ENCODE data around the gene ADGRG4.

ADGRG4 gene

DNA sequence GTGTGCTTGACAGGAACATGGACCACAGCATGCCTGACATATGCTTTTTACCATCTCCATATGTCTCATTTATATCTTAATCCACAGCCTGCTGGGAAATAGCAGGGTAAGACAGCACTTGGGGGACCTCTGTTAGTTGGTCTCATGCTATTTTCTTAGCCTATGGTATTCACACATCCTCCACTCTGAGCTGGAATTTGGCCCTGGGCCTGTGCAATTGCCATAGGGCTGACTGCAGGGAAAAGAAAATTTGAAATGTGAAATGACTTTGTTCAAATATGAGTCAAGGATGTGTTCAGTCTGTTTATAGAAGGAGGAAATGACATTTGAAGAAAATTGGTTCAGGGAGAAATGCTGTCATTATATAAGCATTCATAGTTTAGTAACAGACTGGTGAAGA lies 40.0 kb upstream of the ADGRG4 start:
- Histone ChIP-seq H3K4me1 (ENCODE audit: control extremely low read depth in 1 of 4, control insufficient read depth in 4 of 4, insufficient read depth in 4 of 4, low read length in 3 of 4) (peaks cover 0 to 13% (median 6%) of the 10 kb centered on the region in 4 experiments), H3K9me3 (ENCODE audit: control extremely low read depth in 1 of 5, control insufficient read depth in 4 of 5, insufficient read depth in 2 of 5, low read depth in 1 of 5, low read length in 4 of 5) (no peaks in the 10 kb centered on the region), H3K36me3 (ENCODE audit: control insufficient read depth in 4 of 4, insufficient read depth in 4 of 4, low read length in 3 of 4) (no peaks in the 10 kb centered on the region), H3K27ac (ENCODE audit: insufficient read depth in 1 of 2, low read depth in 1 of 2, low read length in 2 of 2, poor library complexity in 1 of 2, severe bottlenecking in 2 of 2) (no peak overlapping the region), H3K4me3 (ENCODE audit: control insufficient read depth in 1 of 7, extremely low read depth in 1 of 7, insufficient read depth in 4 of 7, low read depth in 2 of 7, low read length in 6 of 7) (no peak overlapping the region), H3K27me3 (replicated peaks in 2 of 5; ENCODE audit: control insufficient read depth in 4 of 5, insufficient read depth in 5 of 5, low read length in 4 of 5) (no peaks in the 10 kb centered on the region)
- ChIA-PET CTCF (no interaction called here), POLR2A (interaction anchor here (0.5 kb wide), 1 partner anchor 36 kb away, joined by 3 read pairs; no protein-coding TSS in a partner anchor)
- DNase-seq: no peak

DNA sequence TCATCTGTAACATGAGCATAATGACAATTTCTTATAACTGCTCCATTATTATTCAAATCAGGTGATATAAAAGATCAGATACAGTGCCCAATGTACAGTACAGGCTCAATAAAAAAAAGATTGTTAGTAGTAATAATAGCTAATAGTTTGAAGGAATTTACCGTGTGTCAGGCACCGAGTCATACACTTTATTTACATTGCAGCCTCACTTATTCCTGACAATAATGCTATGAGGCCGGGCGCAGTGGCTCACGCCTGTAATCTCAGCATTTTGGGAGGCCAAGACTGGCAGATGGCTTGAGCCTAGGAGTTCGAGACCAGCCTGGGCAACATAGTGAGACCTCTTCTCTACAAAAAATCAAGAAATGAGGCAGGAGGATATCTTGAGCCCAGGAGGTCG lies 39.4 kb upstream of the ADGRG4 start:
- H3K36me3 ChIP-seq (ENCODE audit: control insufficient read depth in 4 of 4, insufficient read depth in 4 of 4, low read length in 3 of 4): no peaks in the 10 kb centered on the region
- H3K4me3 ChIP-seq (ENCODE audit: control insufficient read depth in 1 of 7, extremely low read depth in 1 of 7, insufficient read depth in 4 of 7, low read depth in 2 of 7, low read length in 6 of 7): no peak overlapping the region
- 95% methylated on average over 6 of the region's 7 CpGs for WGBS (ENCODE audit: insufficient coverage)
- H3K27ac ChIP-seq (ENCODE audit: insufficient read depth in 1 of 2, low read depth in 1 of 2, low read length in 2 of 2, poor library complexity in 1 of 2, severe bottlenecking in 2 of 2): no peak overlapping the region
- H3K9me3 ChIP-seq (ENCODE audit: control extremely low read depth in 1 of 5, control insufficient read depth in 4 of 5, insufficient read depth in 2 of 5, low read depth in 1 of 5, low read length in 4 of 5): no peaks in the 10 kb centered on the region
- DNase-seq: no peak
- no peaks in the 10 kb centered on the region for H3K27me3 ChIP-seq (replicated peaks in 2 of 5; ENCODE audit: control insufficient read depth in 4 of 5, insufficient read depth in 5 of 5, low read length in 4 of 5)
- peaks cover 0 to 13% (median 6%) of the 10 kb centered on the region in 4 experiments for H3K4me1 ChIP-seq (ENCODE audit: control extremely low read depth in 1 of 4, control insufficient read depth in 4 of 4, insufficient read depth in 4 of 4, low read length in 3 of 4)
- POLR2A ChIA-PET: no interaction called here
- CTCF ChIA-PET: no interaction called here

DNA sequence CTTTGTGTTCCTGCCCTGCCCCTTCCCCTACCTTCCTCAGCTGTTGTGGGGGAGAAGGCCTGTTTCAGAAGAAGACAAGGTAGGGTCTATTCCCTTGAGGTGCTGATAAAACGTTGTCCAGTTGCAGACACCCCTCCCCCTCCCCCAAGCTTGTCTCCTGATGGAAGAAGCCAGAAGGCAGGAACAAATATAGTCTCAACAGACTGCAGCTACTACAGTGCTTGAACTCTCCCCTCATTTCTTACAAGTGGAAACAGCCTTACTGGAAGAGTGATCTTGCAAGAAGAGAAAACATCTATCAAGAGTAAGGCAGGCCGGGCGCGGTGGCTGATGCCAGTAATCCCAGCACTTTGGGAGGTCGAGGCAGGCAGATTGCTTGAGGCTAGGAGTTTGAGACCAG lies 38.5 kb upstream of the ADGRG4 start:
- 65% methylated on average over 3 of the region's 5 CpGs for WGBS (ENCODE audit: insufficient coverage)
- no peaks in the 10 kb centered on the region for H3K9me3 ChIP-seq (ENCODE audit: control extremely low read depth in 1 of 5, control insufficient read depth in 4 of 5, insufficient read depth in 2 of 5, low read depth in 1 of 5, low read length in 4 of 5)
- no peak overlapping the region for H3K4me3 ChIP-seq (ENCODE audit: control insufficient read depth in 1 of 7, extremely low read depth in 1 of 7, insufficient read depth in 4 of 7, low read depth in 2 of 7, low read length in 6 of 7)
- DNase-seq: no peak
- no peaks in the 10 kb centered on the region for H3K36me3 ChIP-seq (ENCODE audit: control insufficient read depth in 4 of 4, insufficient read depth in 4 of 4, low read length in 3 of 4)
- POLR2A ChIA-PET: no interaction called here
- peaks cover 0 to 13% (median 6%) of the 10 kb centered on the region in 4 experiments for H3K4me1 ChIP-seq (ENCODE audit: control extremely low read depth in 1 of 4, control insufficient read depth in 4 of 4, insufficient read depth in 4 of 4, low read length in 3 of 4)
- no peaks in the 10 kb centered on the region for H3K27me3 ChIP-seq (replicated peaks in 2 of 5; ENCODE audit: control insufficient read depth in 4 of 5, insufficient read depth in 5 of 5, low read length in 4 of 5)
- H3K27ac ChIP-seq (ENCODE audit: insufficient read depth in 1 of 2, low read depth in 1 of 2, low read length in 2 of 2, poor library complexity in 1 of 2, severe bottlenecking in 2 of 2): no peak overlapping the region
- CTCF ChIA-PET: no interaction called here

DNA sequence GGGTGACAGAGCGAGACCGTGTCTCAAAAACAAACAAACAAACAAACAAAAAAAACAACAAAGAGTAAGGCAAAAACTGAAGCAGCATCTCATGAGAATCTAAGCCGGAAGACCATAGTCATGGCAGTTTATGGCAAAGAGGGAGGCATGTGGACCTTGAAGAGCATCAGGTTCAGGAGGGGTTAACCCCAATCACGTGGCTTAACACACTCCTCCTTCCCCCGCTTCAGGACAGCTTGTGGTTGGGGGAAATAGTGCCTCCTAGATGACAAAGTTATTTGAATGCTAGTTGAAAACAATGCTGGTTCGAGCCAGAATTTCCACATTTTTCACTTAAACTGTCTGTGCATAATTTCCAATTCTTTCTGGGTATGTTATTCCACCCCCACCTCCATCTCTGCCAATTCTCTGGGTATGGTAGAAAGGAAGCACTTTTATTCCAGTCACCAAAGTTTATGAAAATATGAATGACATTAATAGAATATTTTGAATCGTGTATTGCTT lies 37.9 kb upstream of the ADGRG4 start:
- CTCF ChIA-PET: no interaction called here
- DNase-seq: peak in 2 of 3 donors; percentile 10 to 11
- Histone ChIP-seq H3K36me3 (ENCODE audit: control insufficient read depth in 4 of 4, insufficient read depth in 4 of 4, low read length in 3 of 4) (no peaks in the 10 kb centered on the region), H3K9me3 (ENCODE audit: control extremely low read depth in 1 of 5, control insufficient read depth in 4 of 5, insufficient read depth in 2 of 5, low read depth in 1 of 5, low read length in 4 of 5) (no peaks in the 10 kb centered on the region), H3K4me3 (ENCODE audit: control insufficient read depth in 1 of 7, extremely low read depth in 1 of 7, insufficient read depth in 4 of 7, low read depth in 2 of 7, low read length in 6 of 7) (no peak overlapping the region), H3K4me1 (ENCODE audit: control extremely low read depth in 1 of 4, control insufficient read depth in 4 of 4, insufficient read depth in 4 of 4, low read length in 3 of 4) (peaks cover 0 to 13% (median 6%) of the 10 kb centered on the region in 4 experiments), H3K27me3 (replicated peaks in 2 of 5; ENCODE audit: control insufficient read depth in 4 of 5, insufficient read depth in 5 of 5, low read length in 4 of 5) (no peaks in the 10 kb centered on the region), H3K27ac (ENCODE audit: insufficient read depth in 1 of 2, low read depth in 1 of 2, low read length in 2 of 2, poor library complexity in 1 of 2, severe bottlenecking in 2 of 2) (no peak overlapping the region)
- WGBS (ENCODE audit: insufficient coverage): 100% methylated on average over 1 of the region's 7 CpGs
- POLR2A ChIA-PET: no interaction called here

DNA sequence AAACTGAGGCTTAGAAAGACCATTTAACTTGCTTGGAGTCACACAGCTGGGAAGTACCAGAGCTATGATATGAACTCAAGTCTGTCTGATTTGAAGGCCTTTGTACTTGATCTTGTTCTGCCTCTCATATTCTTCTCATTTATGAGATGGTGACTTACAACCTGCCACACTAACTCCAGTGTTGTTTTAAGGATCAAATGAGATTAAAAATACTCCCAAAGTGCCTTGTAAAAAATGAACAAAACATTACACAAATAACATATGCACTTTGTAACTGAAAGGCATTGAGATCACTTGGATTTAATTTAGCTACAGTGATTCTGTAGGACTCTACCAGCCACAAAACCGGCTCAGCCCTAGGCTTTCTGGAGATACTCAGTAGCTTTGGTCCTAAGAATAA lies 33.9 kb upstream of the ADGRG4 start:
- ChIA-PET CTCF (interaction anchor here (1.4 kb wide), 1 partner anchor 16 kb away, joined by 5 read pairs; the partner anchor contains the start of gene MAP7D3), POLR2A (no interaction called here)
- 60% methylated on average over 1 of the region's 1 CpG for WGBS (ENCODE audit: insufficient coverage)
- H3K27me3 ChIP-seq (replicated peaks in 2 of 5; ENCODE audit: control insufficient read depth in 4 of 5, insufficient read depth in 5 of 5, low read length in 4 of 5): no peaks in the 10 kb centered on the region
- no peak overlapping the region for H3K4me3 ChIP-seq (ENCODE audit: control insufficient read depth in 1 of 7, extremely low read depth in 1 of 7, insufficient read depth in 4 of 7, low read depth in 2 of 7, low read length in 6 of 7)
- no peaks in the 10 kb centered on the region for H3K36me3 ChIP-seq (ENCODE audit: control insufficient read depth in 4 of 4, insufficient read depth in 4 of 4, low read length in 3 of 4)
- H3K4me1 ChIP-seq (ENCODE audit: control extremely low read depth in 1 of 4, control insufficient read depth in 4 of 4, insufficient read depth in 4 of 4, low read length in 3 of 4): peaks cover 0 to 21% (median 10%) of the 10 kb centered on the region in 4 experiments
- DNase-seq: no peak
- no peaks in the 10 kb centered on the region for H3K9me3 ChIP-seq (ENCODE audit: control extremely low read depth in 1 of 5, control insufficient read depth in 4 of 5, insufficient read depth in 2 of 5, low read depth in 1 of 5, low read length in 4 of 5)
- no peak overlapping the region for H3K27ac ChIP-seq (ENCODE audit: insufficient read depth in 1 of 2, low read depth in 1 of 2, low read length in 2 of 2, poor library complexity in 1 of 2, severe bottlenecking in 2 of 2)

DNA sequence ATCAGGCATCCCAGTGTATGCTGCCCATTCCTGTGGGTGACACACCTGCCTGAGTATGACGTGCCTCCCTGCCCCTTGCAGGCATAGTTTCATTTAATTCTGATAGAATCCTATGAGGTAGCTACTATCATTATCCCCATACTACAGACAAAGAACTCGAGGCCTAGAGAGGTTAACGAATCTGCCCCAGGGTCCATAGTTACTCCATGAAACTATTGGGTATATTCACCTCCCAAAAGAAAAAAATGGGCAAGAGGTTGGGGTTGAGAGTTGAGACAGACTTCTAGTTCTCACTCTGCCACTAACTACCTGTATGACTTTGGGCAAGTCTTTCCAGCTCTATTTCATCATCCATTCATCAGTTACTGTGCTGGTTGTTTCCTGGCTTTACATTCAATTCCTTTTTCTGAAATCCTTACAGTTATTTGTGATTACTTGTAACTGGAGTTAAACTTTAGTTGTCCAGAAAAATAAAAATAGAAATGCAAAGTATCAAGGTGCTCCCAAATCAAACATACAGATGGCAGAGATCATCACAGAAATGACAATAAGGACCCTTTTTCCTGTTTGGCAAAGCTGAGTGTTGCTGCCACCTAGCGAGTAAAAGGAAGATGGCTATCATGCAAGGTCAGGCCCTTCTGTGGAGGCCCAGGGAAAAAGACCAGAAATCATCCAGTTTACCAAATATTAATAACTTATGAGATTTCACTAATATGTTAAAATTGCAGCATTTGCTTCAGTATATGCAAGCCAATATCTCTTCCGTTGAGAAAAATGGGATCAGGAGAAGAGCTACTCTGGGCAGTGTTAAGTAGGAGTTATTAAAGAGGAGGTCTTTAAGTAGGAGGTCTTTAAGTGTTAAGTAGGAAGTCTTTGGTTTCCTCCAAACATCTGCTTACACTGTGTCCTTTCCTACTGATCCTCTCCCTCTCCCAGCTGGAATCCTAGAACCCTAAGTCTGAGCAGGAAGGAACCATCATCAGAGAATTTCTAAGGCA lies 32.4 kb upstream of the ADGRG4 start:
- H3K36me3 ChIP-seq (ENCODE audit: control insufficient read depth in 4 of 4, insufficient read depth in 4 of 4, low read length in 3 of 4): no peaks in the 10 kb centered on the region
- 43% methylated on average over 2 of the region's 5 CpGs for WGBS (ENCODE audit: insufficient coverage)
- CTCF ChIA-PET: interaction anchor here (0.7 to 2.4 kb wide), 13 partner anchors 13 to 243 kb away, joined by 3 to 10 read pairs (median 4); partner anchors contain the start of gene MAP7D3
- POLR2A ChIA-PET: no interaction called here
- H3K27me3 ChIP-seq (replicated peaks in 2 of 5; ENCODE audit: control insufficient read depth in 4 of 5, insufficient read depth in 5 of 5, low read length in 4 of 5): no peaks in the 10 kb centered on the region
- H3K9me3 ChIP-seq (ENCODE audit: control extremely low read depth in 1 of 5, control insufficient read depth in 4 of 5, insufficient read depth in 2 of 5, low read depth in 1 of 5, low read length in 4 of 5): no peaks in the 10 kb centered on the region
- peak; percentile 38 to 70 (median 67) for DNase-seq
- peaks cover 0 to 29% (median 16%) of the 10 kb centered on the region in 4 experiments for H3K4me1 ChIP-seq (ENCODE audit: control extremely low read depth in 1 of 4, control insufficient read depth in 4 of 4, insufficient read depth in 4 of 4, low read length in 3 of 4)
- no peak overlapping the region for H3K4me3 ChIP-seq (ENCODE audit: control insufficient read depth in 1 of 7, extremely low read depth in 1 of 7, insufficient read depth in 4 of 7, low read depth in 2 of 7, low read length in 6 of 7)
- no peak overlapping the region for H3K27ac ChIP-seq (ENCODE audit: insufficient read depth in 1 of 2, low read depth in 1 of 2, low read length in 2 of 2, poor library complexity in 1 of 2, severe bottlenecking in 2 of 2)

DNA sequence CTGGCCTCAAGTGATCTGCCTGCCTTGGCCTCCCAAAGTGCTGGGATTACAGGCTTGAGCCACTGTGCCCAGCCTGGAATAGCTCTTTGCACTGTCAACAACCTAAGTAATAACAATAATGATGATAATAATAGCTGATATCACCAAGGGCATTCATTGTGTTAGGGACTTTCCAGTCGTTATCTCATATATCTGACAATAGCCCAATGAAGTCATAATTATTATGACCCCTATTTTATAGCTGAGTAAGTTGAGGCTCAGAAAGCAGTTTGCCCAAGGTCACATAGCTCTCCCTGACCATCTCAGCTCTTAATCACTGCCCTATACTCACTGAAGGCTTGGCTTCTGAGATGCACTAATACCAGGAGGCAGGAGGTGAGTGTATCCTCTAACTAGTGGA lies 30.8 kb upstream of the ADGRG4 start:
- no CpG with 5 or more reads among the region's 1 CpG for WGBS (ENCODE audit: insufficient coverage)
- POLR2A ChIA-PET: no interaction called here

More for the DNA sequence above, 30.8 kb upstream of the ADGRG4 start:
- H3K4me3 ChIP-seq (ENCODE audit: control insufficient read depth in 1 of 7, extremely low read depth in 1 of 7, insufficient read depth in 4 of 7, low read depth in 2 of 7, low read length in 6 of 7): no peak overlapping the region
- H3K9me3 ChIP-seq (ENCODE audit: control extremely low read depth in 1 of 5, control insufficient read depth in 4 of 5, insufficient read depth in 2 of 5, low read depth in 1 of 5, low read length in 4 of 5): no peaks in the 10 kb centered on the region
- no peak overlapping the region for H3K27ac ChIP-seq (ENCODE audit: insufficient read depth in 1 of 2, low read depth in 1 of 2, low read length in 2 of 2, poor library complexity in 1 of 2, severe bottlenecking in 2 of 2)
- no peak for DNase-seq
- no peaks in the 10 kb centered on the region for H3K27me3 ChIP-seq (replicated peaks in 2 of 5; ENCODE audit: control insufficient read depth in 4 of 5, insufficient read depth in 5 of 5, low read length in 4 of 5)
- H3K36me3 ChIP-seq (ENCODE audit: control insufficient read depth in 4 of 4, insufficient read depth in 4 of 4, low read length in 3 of 4): no peaks in the 10 kb centered on the region
- H3K4me1 ChIP-seq (ENCODE audit: control extremely low read depth in 1 of 4, control insufficient read depth in 4 of 4, insufficient read depth in 4 of 4, low read length in 3 of 4): peaks cover 0 to 29% (median 16%) of the 10 kb centered on the region in 4 experiments
- CTCF ChIA-PET: interaction anchor here (0.9 to 2.4 kb wide), 4 partner anchors 43 to 242 kb away, joined by 3 to 10 read pairs (median 4); no protein-coding TSS in a partner anchor

All from common myeloid progenitor, CD34-positive (primary cell).